CD1c-positive myeloid dendritic cell (primary cell): ENCODE results near the gene NXPH4.
A peak's percentile ranks its signal among the peaks of the same experiment; 100 is the strongest.

Experiments used
- DNase-seq: peaks from one replicate; pipeline ENCODE4 v3.0.0-alpha.2; 2016; ENCODE audit errors: extremely low spot score

The NXPH4 gene

DNA sequence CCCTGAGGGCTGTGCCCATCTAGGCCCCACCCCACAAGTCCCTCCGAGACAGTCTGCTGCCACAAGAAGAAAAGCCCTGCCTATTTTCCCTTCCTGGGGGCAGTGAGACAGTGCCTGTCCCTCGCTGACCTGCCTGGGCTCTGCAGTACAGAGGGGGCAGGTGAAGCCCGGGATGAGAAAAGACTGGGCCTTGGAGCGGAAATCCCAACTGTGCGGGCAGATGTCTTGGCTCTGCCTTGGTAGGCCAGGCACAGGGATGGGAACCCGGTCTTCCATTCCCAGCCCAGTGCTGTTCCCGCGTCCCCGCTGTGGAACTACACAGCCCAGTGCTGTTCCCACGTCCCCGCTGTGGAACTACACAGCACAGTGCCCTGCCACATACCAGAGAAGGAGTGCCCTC lies 12.8 kb upstream of the NXPH4 start:
- no peak for DNase-seq

DNA sequence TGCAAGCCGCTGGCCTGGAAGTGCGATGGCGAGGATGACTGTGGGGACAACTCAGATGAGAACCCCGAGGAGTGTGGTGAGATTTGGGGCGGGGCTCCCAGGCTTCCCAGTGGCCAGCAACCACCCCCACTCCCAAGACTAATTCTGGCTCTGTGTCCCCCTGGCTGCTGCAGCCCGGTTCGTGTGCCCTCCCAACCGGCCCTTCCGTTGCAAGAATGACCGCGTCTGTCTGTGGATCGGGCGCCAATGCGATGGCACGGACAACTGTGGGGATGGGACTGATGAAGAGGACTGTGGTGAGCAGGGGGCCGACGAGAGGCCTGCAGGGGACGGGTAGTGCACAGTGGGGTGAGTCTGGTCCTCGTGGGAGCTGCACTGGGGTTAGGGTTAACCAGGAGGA lies 12.1 kb upstream of the NXPH4 start:
- no peak for DNase-seq

DNA sequence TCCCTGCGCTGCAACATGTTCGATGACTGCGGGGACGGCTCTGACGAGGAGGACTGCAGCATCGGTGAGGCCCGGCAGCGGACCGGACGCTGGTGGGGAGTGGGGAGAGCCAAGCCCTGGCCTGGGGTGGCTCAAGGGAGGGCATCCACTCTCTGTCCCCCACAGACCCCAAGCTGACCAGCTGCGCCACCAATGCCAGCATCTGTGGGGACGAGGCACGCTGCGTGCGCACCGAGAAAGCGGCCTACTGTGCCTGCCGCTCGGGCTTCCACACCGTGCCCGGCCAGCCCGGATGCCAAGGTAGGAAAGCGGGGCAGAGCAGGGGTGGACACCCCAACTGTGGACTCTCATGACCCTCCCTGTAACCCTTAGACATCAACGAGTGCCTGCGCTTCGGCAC lies 11.4 kb upstream of the NXPH4 start:
- no peak for DNase-seq

DNA sequence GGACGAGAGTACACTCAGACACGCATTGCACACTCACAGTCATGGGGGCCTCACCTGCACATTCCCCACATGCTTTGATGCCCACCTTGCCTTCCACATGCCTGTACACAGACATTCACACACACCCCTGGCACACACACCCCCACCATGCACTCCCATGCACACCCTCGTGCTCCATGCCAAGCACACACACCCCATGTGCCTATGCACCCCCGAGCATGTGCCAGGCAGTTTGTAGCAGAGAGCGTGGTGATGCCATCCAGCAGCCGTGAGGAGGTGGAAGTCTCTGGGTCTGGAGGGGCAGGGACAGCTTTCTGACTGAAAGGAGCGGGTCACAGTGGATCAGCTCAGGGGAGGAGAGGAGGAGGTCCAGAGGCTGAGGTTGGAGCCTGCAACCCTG lies 10.7 kb upstream of the NXPH4 start:
- no peak for DNase-seq

DNA sequence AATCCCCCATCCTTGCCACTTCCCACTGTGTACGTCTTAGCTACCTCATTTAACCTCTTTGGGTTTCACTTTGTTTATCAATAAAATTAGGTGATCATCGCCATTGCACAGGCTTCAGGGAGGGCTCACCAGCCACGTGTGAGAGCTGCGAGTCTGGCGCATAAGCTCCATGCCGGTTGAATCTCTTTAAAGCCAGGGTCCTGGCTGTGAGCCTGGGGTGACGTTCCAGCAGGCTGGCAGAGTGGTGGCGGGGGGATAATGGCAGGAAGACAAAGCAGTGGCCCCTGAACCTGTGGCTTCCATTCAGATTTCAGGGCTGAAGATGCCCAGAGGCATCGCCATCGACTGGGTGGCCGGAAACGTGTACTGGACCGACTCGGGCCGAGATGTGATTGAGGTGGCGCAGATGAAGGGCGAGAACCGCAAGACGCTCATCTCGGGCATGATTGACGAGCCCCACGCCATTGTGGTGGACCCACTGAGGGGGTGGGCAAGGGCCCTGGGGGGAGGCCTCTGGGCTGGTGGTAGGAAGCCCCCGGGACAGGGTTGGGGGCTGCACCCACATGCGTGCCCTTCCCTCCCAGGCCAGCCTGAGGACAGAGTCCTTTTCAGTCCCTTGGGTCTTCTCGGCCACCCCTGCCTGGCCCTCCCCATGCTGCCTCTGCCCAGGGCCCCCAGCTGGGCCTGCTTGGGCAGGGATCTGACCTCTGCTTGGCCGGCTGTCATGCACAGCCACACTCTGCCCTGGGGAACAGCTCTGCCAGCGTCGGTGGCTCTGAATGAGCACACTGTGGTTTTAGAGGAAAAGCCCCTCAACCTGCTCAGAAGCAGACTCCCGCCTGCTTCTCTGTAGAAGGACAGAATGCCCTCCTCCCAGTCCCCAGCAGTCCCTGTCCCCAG lies 8.6 kb upstream of the NXPH4 start:
- DNase-seq = no peak

DNA sequence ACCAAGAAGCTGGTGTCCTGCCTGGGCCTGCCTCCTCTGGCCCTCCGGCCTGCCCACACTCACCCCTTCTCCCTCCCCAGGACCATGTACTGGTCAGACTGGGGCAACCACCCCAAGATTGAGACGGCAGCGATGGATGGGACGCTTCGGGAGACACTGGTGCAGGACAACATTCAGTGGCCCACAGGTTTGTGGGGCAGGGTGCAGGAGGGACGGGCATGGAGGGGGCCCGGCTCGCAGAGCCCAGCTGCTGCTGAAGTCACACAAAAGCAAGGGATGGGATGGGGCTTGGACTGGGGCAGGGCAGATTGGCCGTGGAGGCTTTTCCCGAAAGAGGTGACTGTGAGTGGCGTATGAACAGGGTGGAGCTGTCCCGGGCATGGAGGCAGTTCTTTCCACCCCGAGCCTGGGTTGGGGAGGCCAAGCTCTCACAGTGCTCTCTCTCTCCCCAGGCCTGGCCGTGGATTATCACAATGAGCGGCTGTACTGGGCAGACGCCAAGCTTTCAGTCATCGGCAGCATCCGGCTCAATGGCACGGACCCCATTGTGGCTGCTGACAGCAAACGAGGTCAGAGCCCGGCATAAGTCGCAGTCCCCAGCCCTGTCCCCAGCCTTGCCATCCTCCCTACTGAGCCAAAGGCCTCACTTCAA lies 7.8 kb upstream of the NXPH4 start:
- DNase-seq = no peak

DNA sequence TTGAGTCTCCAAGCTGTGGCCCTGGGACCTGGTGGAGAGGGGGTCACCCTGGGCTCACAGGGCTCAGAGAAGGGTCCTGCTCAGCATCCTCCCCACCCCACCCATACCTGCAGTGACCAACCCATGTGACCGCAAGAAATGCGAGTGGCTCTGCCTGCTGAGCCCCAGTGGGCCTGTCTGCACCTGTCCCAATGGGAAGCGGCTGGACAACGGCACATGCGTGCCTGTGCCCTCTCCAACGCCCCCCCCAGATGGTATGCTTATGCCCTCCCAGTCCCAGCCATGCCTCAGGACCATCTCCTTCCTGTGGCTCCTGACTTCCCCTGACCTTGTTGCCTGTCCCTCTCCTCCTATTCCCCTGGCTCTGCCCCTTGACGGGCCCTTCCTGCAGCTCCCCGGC lies 6.7 kb upstream of the NXPH4 start:
- no peak for DNase-seq

DNA sequence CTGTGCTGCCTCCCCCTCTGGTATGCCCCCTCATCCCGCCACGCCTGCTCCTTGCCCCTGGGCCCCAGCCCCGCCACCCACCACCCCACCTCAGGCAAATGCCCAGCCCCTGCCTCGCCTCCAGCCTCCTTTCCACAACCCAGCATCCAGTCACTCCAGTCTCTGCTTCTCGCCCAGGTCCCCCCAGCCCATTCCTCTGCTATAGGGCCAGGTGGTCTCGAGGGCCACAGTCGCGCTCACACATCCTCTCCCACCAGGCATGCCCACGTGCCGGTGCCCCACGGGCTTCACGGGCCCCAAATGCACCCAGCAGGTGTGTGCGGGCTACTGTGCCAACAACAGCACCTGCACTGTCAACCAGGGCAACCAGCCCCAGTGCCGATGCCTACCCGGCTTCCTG lies 6.1 kb upstream of the NXPH4 start:
- no peak for DNase-seq

DNA sequence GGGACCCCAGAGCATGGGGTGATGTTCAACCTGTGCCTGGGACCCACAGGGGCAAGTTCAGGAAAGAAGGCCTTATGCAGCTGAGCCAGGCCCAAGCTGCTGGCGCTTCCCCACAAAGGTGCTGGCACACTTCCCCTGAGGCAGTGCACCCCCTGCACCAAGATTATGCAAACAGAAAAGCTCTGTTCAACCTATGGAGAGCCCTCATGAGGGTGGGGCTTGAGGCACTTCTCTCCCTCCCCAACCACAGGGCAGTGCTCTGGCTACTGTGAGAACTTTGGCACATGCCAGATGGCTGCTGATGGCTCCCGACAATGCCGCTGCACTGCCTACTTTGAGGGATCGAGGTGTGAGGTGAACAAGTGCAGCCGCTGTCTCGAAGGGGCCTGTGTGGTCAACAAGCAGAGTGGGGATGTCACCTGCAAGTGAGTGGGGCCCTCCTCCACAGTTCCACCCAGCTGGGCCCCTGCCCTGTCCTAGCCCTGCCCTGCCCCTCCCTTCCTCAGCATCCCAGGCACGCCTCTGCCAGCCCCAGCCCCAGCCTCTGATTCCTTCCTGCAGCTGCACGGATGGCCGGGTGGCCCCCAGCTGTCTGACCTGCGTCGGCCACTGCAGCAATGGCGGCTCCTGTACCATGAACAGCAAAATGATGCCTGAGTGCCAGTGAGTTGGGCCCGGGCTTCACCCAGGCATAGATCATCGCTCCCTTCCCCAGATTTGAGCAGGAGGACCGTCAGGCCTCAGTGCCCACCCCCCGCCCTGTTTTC lies 5.5 kb upstream of the NXPH4 start:
- no peak for DNase-seq

DNA sequence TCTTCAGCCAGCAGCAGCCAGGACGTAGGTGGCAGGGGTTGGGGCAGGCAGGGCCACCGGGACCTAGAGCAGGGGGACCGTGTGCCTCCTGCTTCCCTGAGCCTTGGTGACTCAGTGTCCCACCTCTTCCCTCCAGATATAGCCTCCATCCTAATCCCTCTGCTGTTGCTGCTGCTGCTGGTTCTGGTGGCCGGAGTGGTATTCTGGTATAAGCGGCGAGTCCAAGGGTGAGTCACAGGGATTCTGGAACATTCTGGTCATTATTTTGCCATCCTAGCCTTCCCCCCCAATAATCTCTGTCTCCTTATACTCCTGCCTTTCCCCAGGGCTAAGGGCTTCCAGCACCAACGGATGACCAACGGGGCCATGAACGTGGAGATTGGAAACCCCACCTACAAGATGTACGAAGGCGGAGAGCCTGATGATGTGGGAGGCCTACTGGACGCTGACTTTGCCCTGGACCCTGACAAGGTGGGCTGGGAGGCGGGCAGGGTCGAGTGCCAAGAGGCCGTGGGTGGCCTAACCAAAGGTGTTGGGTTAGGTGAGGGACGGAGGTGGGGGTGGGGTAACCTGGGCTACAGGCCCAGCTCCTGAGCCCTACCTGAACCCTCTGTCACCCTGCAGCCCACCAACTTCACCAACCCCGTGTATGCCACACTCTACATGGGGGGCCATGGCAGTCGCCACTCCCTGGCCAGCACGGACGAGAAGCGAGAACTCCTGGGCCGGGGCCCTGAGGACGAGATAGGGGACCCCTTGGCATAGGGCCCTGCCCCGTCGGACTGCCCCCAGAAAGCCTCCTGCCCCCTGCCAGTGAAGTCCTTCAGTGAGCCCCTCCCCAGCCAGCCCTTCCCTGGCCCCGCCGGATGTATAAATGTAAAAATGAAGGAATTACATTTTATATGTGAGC lies 4.5 kb upstream of the NXPH4 start:
- DNase-seq = no peak

DNA sequence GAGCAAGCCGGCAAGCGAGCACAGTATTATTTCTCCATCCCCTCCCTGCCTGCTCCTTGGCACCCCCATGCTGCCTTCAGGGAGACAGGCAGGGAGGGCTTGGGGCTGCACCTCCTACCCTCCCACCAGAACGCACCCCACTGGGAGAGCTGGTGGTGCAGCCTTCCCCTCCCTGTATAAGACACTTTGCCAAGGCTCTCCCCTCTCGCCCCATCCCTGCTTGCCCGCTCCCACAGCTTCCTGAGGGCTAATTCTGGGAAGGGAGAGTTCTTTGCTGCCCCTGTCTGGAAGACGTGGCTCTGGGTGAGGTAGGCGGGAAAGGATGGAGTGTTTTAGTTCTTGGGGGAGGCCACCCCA lies 3.9 kb upstream of the NXPH4 start:
- no peak for DNase-seq

DNA sequence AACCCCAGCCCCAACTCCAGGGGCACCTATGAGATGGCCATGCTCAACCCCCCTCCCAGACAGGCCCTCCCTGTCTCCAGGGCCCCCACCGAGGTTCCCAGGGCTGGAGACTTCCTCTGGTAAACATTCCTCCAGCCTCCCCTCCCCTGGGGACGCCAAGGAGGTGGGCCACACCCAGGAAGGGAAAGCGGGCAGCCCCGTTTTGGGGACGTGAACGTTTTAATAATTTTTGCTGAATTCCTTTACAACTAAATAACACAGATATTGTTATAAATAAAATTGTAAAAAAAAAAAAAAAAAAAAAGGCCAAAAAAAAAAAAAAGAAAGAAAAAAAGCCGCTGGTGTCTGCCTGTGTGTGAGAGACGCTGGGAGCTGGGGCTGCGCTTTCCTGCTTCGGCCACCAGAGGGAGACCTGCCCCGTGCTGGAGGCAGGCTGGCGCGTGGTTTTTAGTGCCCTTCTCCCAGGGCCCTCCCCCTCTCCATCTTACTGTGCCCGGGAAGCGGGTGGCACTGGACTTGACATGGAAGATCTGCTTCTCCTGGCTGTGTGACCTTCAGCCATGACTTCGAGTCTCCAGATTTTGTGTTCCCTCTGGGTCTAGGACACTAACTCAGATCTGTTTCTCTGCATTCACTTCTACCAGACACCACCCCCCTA lies 3.4 kb upstream of the NXPH4 start:
- peak; percentile 90 for DNase-seq

DNA sequence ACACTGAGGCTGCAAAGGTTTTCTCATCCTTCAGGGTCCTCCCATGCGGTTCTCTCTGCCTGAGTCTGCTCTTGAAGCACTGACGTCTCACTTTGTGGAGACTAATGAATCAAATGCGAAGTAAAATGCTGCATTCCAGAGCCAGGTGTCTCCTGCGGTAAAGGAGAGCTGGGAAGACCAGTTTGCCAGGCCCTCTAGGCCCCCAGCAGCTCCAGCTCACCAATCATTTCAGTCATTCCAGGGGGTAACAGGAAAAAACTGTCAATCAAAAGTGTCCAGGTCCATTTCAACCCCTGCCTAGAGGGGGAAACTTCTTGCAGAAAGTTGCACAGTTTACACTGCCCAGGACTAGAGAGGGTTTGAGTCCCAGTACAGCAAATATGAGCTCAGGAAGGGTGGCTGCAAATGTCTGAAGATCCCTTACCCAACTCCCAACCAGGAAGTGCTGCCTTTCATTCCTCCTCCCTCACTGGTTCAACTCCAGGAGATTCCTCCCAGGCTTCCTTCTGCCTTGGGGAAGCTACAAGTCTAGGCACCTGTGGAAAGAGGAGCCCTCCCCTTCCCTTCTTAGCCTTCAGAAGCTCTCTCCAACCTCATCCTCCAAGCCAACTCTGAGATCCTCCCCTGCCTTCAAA lies 2.7 kb upstream of the NXPH4 start:
- DNase-seq = no peak

DNA sequence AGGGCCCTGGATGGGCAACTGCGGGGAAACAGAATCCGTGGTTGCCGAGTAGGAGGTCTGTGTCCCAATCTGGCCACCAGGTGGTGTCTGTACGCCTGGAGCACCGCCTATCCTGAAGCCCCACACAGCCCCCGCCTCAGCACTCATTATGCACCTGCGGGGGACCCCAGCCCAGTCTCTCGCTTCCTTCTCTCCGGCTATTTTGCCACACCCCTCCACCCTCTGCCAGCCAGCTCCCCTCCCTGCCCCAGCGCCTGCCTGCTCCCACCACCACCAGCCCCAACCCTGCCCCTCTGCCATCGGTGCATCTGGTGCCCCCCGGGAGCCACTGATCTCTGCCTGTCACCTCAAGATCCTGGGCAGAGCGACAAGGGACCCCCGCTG lies 2.2 kb upstream of the NXPH4 start:
- DNase-seq = peak; percentile 63

DNA sequence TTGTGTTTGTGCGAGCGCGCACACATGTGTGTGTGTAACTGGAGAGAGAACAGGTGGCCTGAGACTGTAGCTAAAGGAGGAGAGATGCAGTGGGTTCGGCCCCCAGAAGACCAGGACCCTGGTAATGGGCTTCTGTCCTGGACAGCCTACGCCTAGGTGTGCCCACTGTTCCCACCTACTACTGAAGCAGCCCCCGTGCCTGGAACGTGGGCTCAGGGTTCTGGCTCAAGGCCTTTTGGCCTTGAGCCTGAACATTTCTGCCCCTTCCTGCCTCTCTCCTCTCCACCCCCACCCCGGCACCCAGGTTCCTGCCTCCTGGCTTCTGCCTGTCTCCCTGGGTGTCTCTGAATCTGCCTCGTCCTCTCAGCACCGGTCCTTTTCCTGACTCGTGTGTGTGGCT lies 1.5 kb upstream of the NXPH4 start:
- DNase-seq = no peak

DNA sequence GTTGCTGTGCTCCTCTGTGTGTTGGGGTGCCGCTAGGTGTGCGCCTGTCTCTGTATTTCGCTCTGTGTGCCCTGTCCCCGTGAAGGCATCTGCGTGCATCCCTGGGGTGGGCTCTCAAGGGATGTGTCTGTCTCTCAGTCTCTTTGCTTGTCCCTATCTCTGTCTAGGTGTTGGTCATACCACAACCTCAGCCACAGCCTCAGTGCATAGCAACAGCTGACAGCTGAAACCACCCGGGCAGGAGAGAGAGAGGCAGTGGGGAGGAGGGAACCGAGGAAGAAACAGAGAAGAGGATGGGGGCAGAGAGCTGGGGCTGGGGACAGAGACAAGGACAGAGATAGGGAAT lies 953 bp upstream of the NXPH4 start:
- DNase-seq = no peak

DNA sequence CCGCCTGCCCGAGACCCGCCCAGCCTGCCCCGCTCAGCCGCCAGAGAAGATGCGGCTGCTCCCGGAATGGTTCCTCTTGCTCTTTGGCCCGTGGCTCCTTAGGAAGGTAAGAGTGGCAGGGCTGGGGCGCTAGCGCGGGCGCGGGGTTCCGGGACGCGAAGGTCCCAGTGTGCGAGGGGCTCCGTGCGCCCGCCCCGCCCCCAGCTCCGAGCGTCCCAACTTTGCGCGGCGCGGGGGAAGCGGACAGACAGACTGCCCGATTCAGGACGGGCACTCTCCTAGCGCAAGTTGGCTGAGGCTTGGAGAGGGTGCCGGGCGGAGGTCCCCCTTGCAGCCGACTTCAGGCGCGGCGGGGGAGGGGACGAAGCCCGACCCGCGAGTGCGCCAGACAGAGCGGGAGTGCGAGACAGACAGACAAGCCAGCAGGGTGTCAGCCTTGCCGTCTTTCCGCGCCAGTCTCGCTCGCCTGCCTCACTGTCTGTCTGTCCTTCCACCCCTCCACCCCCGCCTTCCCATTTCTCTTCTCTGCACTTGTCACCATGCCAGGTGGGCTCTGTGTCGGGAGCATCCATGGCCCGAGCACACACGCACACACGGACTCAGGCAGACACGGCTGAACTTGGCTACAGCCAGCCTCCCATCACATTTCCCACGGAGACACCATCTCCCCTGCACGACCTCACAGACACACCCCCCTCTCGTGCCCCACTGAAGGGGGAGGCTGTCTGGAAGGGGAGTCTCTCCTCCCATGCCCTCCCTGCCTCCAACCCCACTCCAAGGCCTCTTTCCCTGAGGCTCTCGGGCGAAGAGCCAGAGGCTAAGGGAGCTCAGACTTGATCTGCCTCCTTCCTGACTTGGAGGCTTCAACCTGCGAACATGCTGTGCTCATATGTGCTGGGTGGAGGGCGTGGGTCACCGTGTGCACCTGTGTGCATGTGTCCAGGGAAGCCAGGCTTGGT lies 606 bp downstream of the NXPH4 start:
- DNase-seq = peak; percentile 40

DNA sequence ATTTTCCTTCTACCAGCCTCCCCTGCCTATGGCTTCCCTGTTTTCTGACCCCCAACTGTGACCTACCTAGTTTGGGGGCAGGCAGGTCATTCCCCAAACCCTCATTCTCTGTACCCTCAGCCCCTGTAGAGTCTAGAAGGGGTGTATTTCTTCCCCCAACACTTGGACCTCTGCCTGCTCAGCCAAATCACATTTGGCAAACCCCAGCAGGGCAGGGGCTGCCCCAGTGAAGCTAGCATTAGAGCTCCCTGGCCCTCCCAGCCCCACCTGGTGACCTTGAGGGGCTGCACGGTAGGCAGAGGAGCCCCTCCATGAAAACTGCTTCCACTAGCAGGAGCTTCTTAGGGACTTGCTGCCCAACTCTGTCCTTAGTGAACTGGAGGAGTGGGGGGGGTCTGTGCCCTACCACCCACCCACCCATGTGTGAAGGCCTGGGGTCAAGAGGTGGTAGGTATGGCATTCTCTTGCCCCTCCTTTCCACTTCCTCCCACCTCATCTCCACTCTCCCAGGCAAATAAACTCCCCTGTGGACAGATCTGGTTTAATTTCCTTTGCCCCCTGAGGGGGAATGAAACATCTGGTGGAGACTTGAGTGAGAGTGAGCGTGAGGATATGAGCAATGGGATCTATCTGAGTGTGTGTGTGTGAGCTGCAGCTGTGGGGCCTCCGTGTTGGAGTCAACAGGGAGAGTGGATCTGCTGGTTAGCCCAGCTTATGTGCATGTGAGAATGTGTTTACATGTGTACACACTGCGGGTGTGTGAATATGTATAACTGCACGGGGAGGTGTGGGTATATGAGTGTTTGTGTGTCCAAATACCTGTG lies 1.6 kb downstream of the NXPH4 start:
- no peak for DNase-seq
